Upper lobe of left lung (tissue), 6 donors: ENCODE measurements around the gene SLF1. TPM values are rescaled to one million over a fixed set of nuclear protein-coding genes. Genes with fewer than 3 reads are reported as not detected.

Source experiments
- ATAC-seq, 2 donors: fragments of 200-7000 bp; cut with Tn5 transposase; one replicate each; pipeline ENCODE4 v1.9.1; 2022; ENCODE audit warnings: mild to moderate bottlenecking in 2 of 2, moderate library complexity in 2 of 2; ENCODE audit not compliant: low FRiP score in 2 of 2
- DNase-seq, 2 donors: peaks; one replicate each; pipeline ENCODE4 v3.0.0-alpha.2; 2019 to 2020
- H3K27ac ChIP-seq, 4 donors: fragments of 200-600 bp; sonication (generic); one replicate each; pipeline ENCODE4 v1.5.1; 2016 to 2019
- H3K27me3 ChIP-seq, 4 donors: fragments of 200-600 bp; sonication (generic); one replicate each; pipeline ENCODE4 v1.5.1; 2017 to 2019
- H3K36me3 ChIP-seq, 4 donors: fragments of 200-600 bp; sonication (generic); one replicate each; pipeline ENCODE4 v1.5.1; 2016 to 2019
- H3K4me1 ChIP-seq, 4 donors: fragments of 200-600 bp; sonication (generic); one replicate each; pipeline ENCODE4 v1.5.1; 2018 to 2019
- H3K4me3 ChIP-seq, 4 donors: fragments of 200-600 bp; sonication (generic); one replicate each; pipeline ENCODE4 v1.5.1; 2017 to 2019; ENCODE audit warnings: mild to moderate bottlenecking in 2 of 4, moderate library complexity in 1 of 4
- H3K9me3 ChIP-seq, 4 donors: fragments of 200-600 bp; sonication (generic); one replicate each; pipeline ENCODE4 v1.5.1; 2018 to 2019
- EP300 ChIP-seq, 4 donors: sonication (generic); formaldehyde crosslinking; IDR thresholded peaks; one replicate each; pipeline ENCODE4 v1.5.1; 2017; ENCODE audit warnings: antibody characterized with exemption in 4 of 4, control low read depth in 2 of 4
- POLR2A ChIP-seq, 4 donors: fragments of 450-650 bp; IDR thresholded peaks; one replicate each; pipeline ENCODE4 v1.5.1; 2016 to 2017; ENCODE audit warnings: antibody characterized with exemption in 4 of 4, mild to moderate bottlenecking in 2 of 4
- POLR2AphosphoS5 ChIP-seq, 2 donors: sonication (generic); formaldehyde crosslinking; IDR thresholded peaks; one replicate each; pipeline ENCODE4 v1.5.1; 2017; ENCODE audit warnings: antibody characterized with exemption in 2 of 2
- whole genome bisulfite sequencing, 2 donors: methylation state at CpG; one replicate each; pipeline ENCODE4 v1.1.5; 2017 to 2018; 5-methylcytosine and 5-hydroxymethylcytosine counted together
- total RNA-seq, 6 donors: library from RNA; depleted of rRNA in 4 of 6; stranded (reverse); fragments of >200 nt in 4 of 6; gene quantifications; one replicate each; pipeline versions ENCODE4 v1.1.0 to v1.2.1, GENCODE V29; 2016 to 2021
- TF ChIP-seq, protein P1 (sequence below), 6 experiments: fragments of 450-650 bp in 4 of 6; fragments of 200-600 bp in 2 of 6; sonication (generic) in 2 of 6; IDR thresholded peaks; one replicate each; pipeline ENCODE4 v1.5.1; 2016 to 2019; ENCODE audit warnings: antibody characterized with exemption in 6 of 6
- donor health status: DM: no; HTN: no; CAD: no; lungs with moderate emphysema.
- donor health status: DM: no; HTN: yes; CAD: no; lungs with severe emphysema.

Gene SLF1
- total RNA-seq, 6 donors from 2014 or later = 4.3 to 19.9 (median 8.2) TPM

DNA sequence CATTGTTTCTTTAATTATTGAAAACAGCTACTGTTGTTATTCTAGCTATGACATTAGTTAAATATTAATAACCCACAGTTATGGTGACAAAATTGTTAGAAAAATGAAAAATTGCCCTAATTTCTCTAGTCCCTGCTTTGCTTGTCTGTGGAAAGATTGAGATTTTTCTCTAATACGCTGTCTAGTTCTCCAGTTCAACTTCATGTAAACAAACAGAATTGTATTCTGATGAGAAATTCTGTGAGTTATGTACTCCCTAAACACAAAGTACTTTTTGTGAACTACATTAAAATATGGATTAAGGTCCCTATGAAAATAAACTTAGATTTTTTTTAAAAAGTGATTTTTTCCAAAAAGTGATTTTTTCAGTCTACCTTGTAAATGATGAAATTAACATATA lies 8.7 kb downstream of the SLF1 start:
- Histone ChIP-seq H3K27ac (no peak overlapping the region), H3K27me3 (no peaks in the 10 kb centered on the region), H3K4me1 (peaks cover 0 to 3% (median 0%) of the 10 kb centered on the region in 4 donors), H3K36me3 (peaks cover 0 to 11% (median 2%) of the 10 kb centered on the region in 4 donors), H3K4me3 (no peak overlapping the region), H3K9me3 (no peaks in the 10 kb centered on the region)
- WGBS, 2 donors = 86% methylated on average over 1 of the region's 1 CpG
- ATAC-seq (no peak), DNase-seq (no peak)
- TF ChIP-seq POLR2A (IDR thresholded peaks at IDR 0.05) (no peak), POLR2AphosphoS5 (IDR thresholded peaks at IDR 0.05) (no peak), EP300 (IDR thresholded peaks at IDR 0.05) (no peak)
- TF ChIP-seq, protein P1, sequence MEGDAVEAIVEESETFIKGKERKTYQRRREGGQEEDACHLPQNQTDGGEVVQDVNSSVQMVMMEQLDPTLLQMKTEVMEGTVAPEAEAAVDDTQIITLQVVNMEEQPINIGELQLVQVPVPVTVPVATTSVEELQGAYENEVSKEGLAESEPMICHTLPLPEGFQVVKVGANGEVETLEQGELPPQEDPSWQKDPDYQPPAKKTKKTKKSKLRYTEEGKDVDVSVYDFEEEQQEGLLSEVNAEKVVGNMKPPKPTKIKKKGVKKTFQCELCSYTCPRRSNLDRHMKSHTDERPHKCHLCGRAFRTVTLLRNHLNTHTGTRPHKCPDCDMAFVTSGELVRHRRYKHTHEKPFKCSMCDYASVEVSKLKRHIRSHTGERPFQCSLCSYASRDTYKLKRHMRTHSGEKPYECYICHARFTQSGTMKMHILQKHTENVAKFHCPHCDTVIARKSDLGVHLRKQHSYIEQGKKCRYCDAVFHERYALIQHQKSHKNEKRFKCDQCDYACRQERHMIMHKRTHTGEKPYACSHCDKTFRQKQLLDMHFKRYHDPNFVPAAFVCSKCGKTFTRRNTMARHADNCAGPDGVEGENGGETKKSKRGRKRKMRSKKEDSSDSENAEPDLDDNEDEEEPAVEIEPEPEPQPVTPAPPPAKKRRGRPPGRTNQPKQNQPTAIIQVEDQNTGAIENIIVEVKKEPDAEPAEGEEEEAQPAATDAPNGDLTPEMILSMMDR (IDR thresholded peaks at IDR 0.05) = no peak

DNA sequence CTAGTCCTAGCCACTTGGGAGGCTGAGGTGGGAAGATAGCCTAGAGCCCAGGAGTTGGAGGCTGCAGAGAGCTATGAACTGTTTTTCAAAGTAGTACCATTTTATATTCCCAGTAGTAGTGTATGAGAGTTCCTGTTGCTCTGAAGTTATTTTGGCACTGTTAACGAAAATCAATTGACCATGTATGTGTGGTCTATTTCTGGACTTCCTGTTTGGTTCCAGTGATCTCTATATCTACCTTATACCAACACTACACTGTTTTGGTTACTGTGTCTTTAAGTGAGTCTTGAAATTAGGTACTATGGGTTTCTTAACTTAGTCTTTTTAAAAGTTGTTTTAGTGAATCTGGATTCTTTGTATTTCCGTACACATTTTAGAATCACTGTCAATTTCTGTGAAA lies 13.6 kb downstream of the SLF1 start:
- 68 to 76% methylated on average over 2 of the region's 2 CpGs for WGBS, 2 donors
- DNase-seq (no peak), ATAC-seq (no peak)
- Histone ChIP-seq H3K27me3 (no peaks in the 10 kb centered on the region), H3K4me1 (no peaks in the 10 kb centered on the region), H3K9me3 (no peaks in the 10 kb centered on the region), H3K27ac (no peak overlapping the region), H3K36me3 (peaks cover 0 to 11% (median 2%) of the 10 kb centered on the region in 4 donors), H3K4me3 (no peak overlapping the region)
- TF ChIP-seq POLR2AphosphoS5 (IDR thresholded peaks at IDR 0.05) = no peak
- no peak for TF ChIP-seq EP300 (IDR thresholded peaks at IDR 0.05)
- TF ChIP-seq, protein P1 (IDR thresholded peaks at IDR 0.05) = no peak
- TF ChIP-seq POLR2A (IDR thresholded peaks at IDR 0.05) = no peak

DNA sequence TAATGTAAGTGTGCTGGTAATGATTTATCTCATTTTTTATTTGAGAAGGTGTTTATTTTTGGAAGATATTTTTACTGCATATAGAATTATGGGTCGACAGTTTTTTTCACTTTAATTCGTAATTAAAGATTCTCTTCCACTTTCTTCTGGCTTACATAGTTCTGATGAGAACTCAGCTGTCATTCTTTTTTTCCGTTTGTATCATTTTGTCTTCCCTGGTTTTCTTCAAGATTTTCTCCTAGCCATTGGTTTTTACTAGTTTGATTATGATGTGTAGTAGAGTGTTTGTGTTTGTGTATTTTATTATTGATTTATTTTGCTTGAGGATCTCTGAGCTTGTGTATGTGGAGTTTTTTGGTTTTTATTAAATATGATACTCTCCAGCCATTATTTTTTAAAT lies 21.7 kb downstream of the SLF1 start:
- no peak overlapping the region for H3K4me3 ChIP-seq
- no peaks in the 10 kb centered on the region for H3K27me3 ChIP-seq
- TF ChIP-seq EP300 (IDR thresholded peaks at IDR 0.05) (no peak), POLR2AphosphoS5 (IDR thresholded peaks at IDR 0.05) (no peak), POLR2A (IDR thresholded peaks at IDR 0.05) (no peak)
- TF ChIP-seq, protein P1 (IDR thresholded peaks at IDR 0.05) = no peak
- H3K9me3 ChIP-seq = peaks cover 0 to 14% (median 3%) of the 10 kb centered on the region in 4 donors
- WGBS, 2 donors = 97 to 100% methylated on average over 3 of the region's 3 CpGs
- ATAC-seq (no peak), DNase-seq (no peak)
- H3K4me1 ChIP-seq = no peaks in the 10 kb centered on the region
- H3K27ac ChIP-seq = no peak overlapping the region
- peaks cover 0 to 5% (median 2%) of the 10 kb centered on the region in 4 donors for H3K36me3 ChIP-seq

DNA sequence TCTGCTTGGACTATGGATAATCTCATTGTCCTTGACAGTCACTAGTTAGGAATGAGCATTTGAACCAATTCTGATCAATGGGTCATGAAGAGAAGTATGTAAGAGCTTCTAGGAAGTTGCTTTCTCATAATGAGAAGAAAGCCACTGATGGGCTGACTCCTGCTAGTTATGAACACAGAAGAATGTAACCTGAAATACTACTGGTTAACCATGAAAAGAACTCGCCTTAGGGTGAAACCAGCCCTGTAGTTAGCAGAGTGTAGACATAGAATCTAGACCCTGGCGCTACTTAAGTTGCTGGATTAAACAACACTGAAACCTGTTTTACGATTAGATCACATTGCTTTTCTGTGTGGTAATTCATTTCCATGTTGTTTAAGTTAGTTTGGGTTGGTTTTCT lies 26.6 kb downstream of the SLF1 start:
- Histone ChIP-seq H3K27ac (no peak overlapping the region), H3K36me3 (peaks cover 0 to 2% (median 0%) of the 10 kb centered on the region in 4 donors), H3K4me1 (no peaks in the 10 kb centered on the region), H3K9me3 (peaks cover 0 to 6% (median 3%) of the 10 kb centered on the region in 4 donors), H3K4me3 (no peak overlapping the region), H3K27me3 (no peaks in the 10 kb centered on the region)
- TF ChIP-seq POLR2A (IDR thresholded peaks at IDR 0.05) (no peak), EP300 (IDR thresholded peaks at IDR 0.05) (no peak), POLR2AphosphoS5 (IDR thresholded peaks at IDR 0.05) (no peak)
- TF ChIP-seq, protein P1 (IDR thresholded peaks at IDR 0.05) = no peak
- ATAC-seq (no peak), DNase-seq (no peak)
- WGBS, 2 donors = 94 to 98% methylated on average over 3 of the region's 3 CpGs

DNA sequence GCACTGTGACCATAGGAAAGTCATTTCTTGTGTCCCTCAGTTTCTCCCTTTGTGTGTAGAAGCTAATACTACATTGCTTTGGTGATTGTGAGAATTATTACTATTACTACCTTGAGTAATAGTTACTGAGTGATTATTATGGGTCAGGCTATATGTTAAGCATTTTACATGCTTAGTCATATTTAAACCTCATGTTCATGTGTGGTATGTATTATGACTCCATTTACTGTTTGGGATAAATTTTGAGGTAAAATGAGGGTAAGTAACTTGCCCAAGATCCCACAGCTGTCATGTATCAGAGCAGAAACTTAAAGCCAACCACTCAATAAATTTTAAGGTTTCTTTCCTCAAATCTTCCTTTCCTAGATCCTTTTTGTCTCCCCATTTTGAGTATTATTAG lies 28.3 kb downstream of the SLF1 start:
- ATAC-seq (no peak), DNase-seq (no peak)
- Histone ChIP-seq H3K4me1 (no peaks in the 10 kb centered on the region), H3K9me3 (no peaks in the 10 kb centered on the region), H3K36me3 (peaks cover 0 to 3% (median 0%) of the 10 kb centered on the region in 4 donors), H3K27me3 (no peaks in the 10 kb centered on the region), H3K4me3 (no peak overlapping the region), H3K27ac (no peak overlapping the region)
- TF ChIP-seq POLR2A (IDR thresholded peaks at IDR 0.05) (no peak), POLR2AphosphoS5 (IDR thresholded peaks at IDR 0.05) (no peak), EP300 (IDR thresholded peaks at IDR 0.05) (no peak)
- TF ChIP-seq, protein P1 (IDR thresholded peaks at IDR 0.05) = no peak
